Measurements from ENCODE around the gene WIPF2.
A peak's percentile ranks its signal among the peaks of the same experiment; 100 is the strongest.

The WIPF2 gene

DNA sequence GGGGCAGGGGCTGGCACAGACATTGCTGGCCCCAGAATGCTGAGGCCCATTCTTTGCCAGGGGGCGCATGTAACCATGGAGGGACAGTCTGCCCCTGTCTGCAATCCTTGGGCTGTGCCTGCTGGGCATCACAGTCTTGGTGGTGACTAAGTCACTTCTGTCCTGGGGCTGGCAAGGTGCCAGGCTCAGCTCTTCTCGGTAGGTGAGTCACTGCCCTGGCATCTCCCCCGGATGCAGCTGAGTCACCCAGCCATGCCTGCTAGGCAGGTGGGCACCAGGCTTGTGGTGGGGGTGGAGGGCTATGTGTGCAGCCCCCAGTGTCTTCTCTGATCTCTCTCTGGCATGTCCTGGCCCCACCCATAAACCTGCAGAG, 95.5 kb downstream of the WIPF2 start (continued):
- TF ChIP-seq, protein P1, sequence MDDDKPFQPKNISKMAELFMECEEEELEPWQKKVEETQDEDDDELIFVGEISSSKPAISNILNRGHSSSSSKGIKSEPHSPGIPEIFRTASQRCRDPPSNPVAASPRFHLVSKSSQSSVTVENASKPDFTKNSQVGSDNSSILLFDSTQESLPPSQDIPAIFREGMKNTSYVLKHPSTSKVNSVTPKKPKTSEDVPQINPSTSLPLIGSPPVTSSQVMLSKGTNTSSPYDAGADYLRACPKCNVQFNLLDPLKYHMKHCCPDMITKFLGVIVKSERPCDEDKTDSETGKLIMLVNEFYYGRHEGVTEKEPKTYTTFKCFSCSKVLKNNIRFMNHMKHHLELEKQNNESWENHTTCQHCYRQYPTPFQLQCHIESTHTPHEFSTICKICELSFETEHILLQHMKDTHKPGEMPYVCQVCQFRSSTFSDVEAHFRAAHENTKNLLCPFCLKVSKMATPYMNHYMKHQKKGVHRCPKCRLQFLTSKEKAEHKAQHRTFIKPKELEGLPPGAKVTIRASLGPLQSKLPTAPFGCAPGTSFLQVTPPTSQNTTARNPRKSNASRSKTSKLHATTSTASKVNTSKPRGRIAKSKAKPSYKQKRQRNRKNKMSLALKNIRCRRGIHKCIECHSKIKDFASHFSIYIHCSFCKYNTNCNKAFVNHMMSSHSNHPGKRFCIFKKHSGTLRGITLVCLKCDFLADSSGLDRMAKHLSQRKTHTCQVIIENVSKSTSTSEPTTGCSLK (tag by site-specific recombination; IDR thresholded peaks at IDR 0.05), result no peak
- TF ChIP-seq, protein P2, sequence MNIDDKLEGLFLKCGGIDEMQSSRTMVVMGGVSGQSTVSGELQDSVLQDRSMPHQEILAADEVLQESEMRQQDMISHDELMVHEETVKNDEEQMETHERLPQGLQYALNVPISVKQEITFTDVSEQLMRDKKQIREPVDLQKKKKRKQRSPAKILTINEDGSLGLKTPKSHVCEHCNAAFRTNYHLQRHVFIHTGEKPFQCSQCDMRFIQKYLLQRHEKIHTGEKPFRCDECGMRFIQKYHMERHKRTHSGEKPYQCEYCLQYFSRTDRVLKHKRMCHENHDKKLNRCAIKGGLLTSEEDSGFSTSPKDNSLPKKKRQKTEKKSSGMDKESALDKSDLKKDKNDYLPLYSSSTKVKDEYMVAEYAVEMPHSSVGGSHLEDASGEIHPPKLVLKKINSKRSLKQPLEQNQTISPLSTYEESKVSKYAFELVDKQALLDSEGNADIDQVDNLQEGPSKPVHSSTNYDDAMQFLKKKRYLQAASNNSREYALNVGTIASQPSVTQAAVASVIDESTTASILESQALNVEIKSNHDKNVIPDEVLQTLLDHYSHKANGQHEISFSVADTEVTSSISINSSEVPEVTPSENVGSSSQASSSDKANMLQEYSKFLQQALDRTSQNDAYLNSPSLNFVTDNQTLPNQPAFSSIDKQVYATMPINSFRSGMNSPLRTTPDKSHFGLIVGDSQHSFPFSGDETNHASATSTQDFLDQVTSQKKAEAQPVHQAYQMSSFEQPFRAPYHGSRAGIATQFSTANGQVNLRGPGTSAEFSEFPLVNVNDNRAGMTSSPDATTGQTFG (tag by site-specific recombination; IDR thresholded peaks at IDR 0.05; ENCODE audit: borderline replicate concordance), result peak; percentile 75; the same call in 1 of the 2 replicates
- TF ChIP-seq ZNF664 (tag by site-specific recombination; IDR thresholded peaks at IDR 0.05) (no peak), ZNF529 (tag by site-specific recombination; IDR thresholded peaks at IDR 0.05; ENCODE audit: insufficient replicate concordance) (no peak), ZNF175 (tag by site-specific recombination; IDR thresholded peaks at IDR 0.05) (no peak), ZNF621 (tag by site-specific recombination; IDR thresholded peaks at IDR 0.05) (no peak), ZNF777 (tag by site-specific recombination; IDR thresholded peaks at IDR 0.05; ENCODE audit: borderline replicate concordance) (no peak), MEIS1 (CRISPR knock-in tag; IDR thresholded peaks at IDR 0.05; ENCODE audit: borderline replicate concordance) (no peak), ZEB2 (tag by site-specific recombination; IDR thresholded peaks at IDR 0.05) (peak; percentile 97), ZNF426 (tag by site-specific recombination; IDR thresholded peaks at IDR 0.05) (no peak), ZFP3 (tag by site-specific recombination; IDR thresholded peaks at IDR 0.05; ENCODE audit: low read depth) (no peak), ZNF404 (tag by site-specific recombination; IDR thresholded peaks at IDR 0.05) (no peak), ZNF133 (tag by site-specific recombination; IDR thresholded peaks at IDR 0.05) (no peak), ZNF311 (tag by site-specific recombination; IDR thresholded peaks at IDR 0.05; ENCODE audit: borderline replicate concordance) (0 out of 2 replicates have a peak, but pooled peaks have one; percentile 71), ZNF223 (tag by site-specific recombination; IDR thresholded peaks at IDR 0.05) (no peak), ZNF596 (tag by site-specific recombination; IDR thresholded peaks at IDR 0.05) (no peak), ZSCAN23 (tag by site-specific recombination; IDR thresholded peaks at IDR 0.05) (no peak), SCRT2 (tag by site-specific recombination; IDR thresholded peaks at IDR 0.05) (no peak), ZNF600 (tag by site-specific recombination; IDR thresholded peaks at IDR 0.05) (peak; percentile 81), ZNF837 (tag by site-specific recombination; IDR thresholded peaks at IDR 0.05) (no peak), ZNF366 (tag by site-specific recombination; conservative IDR thresholded peaks at IDR 0.05) (peak; percentile 65), ZNF677 (tag by site-specific recombination; IDR thresholded peaks at IDR 0.05) (peak; percentile 74), ZNF2 (tag by site-specific recombination; IDR thresholded peaks at IDR 0.05) (peak; percentile 48; the same call in 1 of the 2 replicates), ZNF626 (tag by site-specific recombination; IDR thresholded peaks at IDR 0.05) (no peak), FEZF1 (tag by site-specific recombination; IDR thresholded peaks at IDR 0.05) (no peak), HOXC10 (CRISPR knock-in tag; IDR thresholded peaks at IDR 0.05) (no peak), ZNF658 (tag by site-specific recombination; IDR thresholded peaks at IDR 0.05) (no peak), ZIC2 (tag by site-specific recombination; IDR thresholded peaks at IDR 0.05) (peak; percentile 86), ZNF791 (tag by site-specific recombination; IDR thresholded peaks at IDR 0.05) (no peak), ZNF610 (tag by site-specific recombination; IDR thresholded peaks at IDR 0.05; ENCODE audit: borderline replicate concordance) (no peak), ZNF548 (tag by site-specific recombination; IDR thresholded peaks at IDR 0.05) (no peak), ZNF37A (tag by site-specific recombination; IDR thresholded peaks at IDR 0.05) (peak; percentile 72; the same call in 1 of the 2 replicates), SCRT1 (tag by site-specific recombination; IDR thresholded peaks at IDR 0.05; ENCODE audit: borderline replicate concordance) (no peak), ZNF16 (tag by site-specific recombination; IDR thresholded peaks at IDR 0.05; ENCODE audit: low read depth) (no peak)
- TF ChIP-seq, protein P3, sequence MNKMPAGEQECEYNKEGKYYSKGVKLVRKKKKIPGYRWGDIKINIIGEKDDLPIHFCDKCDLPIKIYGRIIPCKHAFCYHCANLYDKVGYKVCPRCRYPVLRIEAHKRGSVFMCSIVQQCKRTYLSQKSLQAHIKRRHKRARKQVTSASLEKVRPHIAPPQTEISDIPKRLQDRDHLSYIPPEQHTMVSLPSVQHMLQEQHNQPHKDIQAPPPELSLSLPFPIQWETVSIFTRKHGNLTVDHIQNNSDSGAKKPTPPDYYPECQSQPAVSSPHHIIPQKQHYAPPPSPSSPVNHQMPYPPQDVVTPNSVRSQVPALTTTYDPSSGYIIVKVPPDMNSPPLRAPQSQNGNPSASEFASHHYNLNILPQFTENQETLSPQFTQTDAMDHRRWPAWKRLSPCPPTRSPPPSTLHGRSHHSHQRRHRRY (tag by site-specific recombination; IDR thresholded peaks at IDR 0.05), result no peak
- TF ChIP-seq, protein P4, sequence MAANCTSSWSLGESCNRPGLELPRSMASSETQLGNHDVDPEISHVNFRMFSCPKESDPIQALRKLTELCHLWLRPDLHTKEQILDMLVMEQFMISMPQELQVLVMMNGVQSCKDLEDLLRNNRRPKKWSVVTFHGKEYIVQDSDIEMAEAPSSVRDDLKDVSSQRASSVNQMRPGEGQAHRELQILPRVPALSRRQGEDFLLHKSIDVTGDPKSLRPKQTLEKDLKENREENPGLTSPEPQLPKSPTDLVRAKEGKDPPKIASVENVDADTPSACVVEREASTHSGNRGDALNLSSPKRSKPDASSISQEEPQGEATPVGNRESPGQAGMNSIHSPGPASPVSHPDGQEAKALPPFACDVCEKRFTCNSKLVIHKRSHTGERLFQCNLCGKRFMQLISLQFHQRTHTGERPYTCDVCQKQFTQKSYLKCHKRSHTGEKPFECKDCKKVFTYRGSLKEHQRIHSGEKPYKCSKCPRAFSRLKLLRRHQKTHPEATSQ (tag by site-specific recombination; IDR thresholded peaks at IDR 0.05), result no peak
